Lung (tissue), 12 donors: ENCODE results near the gene MMAB. TPM values are rescaled to one million over a fixed set of nuclear protein-coding genes. Genes with fewer than 3 reads are reported as not detected.

Source experiments
- ATAC-seq: fragments of 200-7000 bp; cut with Tn5 transposase; one replicate; pipeline ENCODE4 v1.9.1; 2020; ENCODE audit warnings: moderate number of reproducible peaks; ENCODE audit not compliant: insufficient read depth, low FRiP score
- DNase-seq, 3 donors: peaks; one replicate each; pipeline ENCODE4 v3.0.0-alpha.2; 2013 to 2017
- H3K27ac ChIP-seq, 2 donors: one replicate each; pipeline ENCODE4 v1.5.1; 2013; ENCODE audit warnings: mild to moderate bottlenecking in 2 of 2, moderate library complexity in 2 of 2, control low read depth in 1 of 2, inconsistent platforms in 1 of 2, low read depth in 1 of 2, low read length in 1 of 2
- H3K27me3 ChIP-seq, 3 donors: one replicate each; pipeline ENCODE4 v1.5.1; 2013; ENCODE audit warnings: low read length in 2 of 3; ENCODE audit not compliant: control insufficient read depth in 3 of 3, insufficient read depth in 3 of 3
- H3K36me3 ChIP-seq, 4 donors: one replicate each; pipeline ENCODE4 v1.5.1; 2013; ENCODE audit warnings: low read length in 4 of 4, mild to moderate bottlenecking in 1 of 4, moderate library complexity in 1 of 4; ENCODE audit not compliant: control insufficient read depth in 4 of 4, insufficient read depth in 4 of 4
- H3K4me1 ChIP-seq, 5 donors: one replicate each; pipeline ENCODE4 v1.5.1; 2013; ENCODE audit warnings: low read length in 5 of 5, mild to moderate bottlenecking in 2 of 5, moderate library complexity in 1 of 5; ENCODE audit not compliant: control insufficient read depth in 5 of 5, insufficient read depth in 5 of 5
- H3K4me3 ChIP-seq: one replicate; pipeline ENCODE4 v1.5.1; 2013; ENCODE audit warnings: mild to moderate bottlenecking, control low read depth, moderate library complexity
- H3K9ac ChIP-seq, 2 donors: one replicate each; pipeline ENCODE4 v1.5.1; 2013; ENCODE audit warnings: low read length in 2 of 2, control low read depth in 1 of 2; ENCODE audit not compliant: insufficient read depth in 1 of 2
- H3K9me3 ChIP-seq, 4 donors: one replicate each; pipeline ENCODE4 v1.5.1; 2013; ENCODE audit warnings: low read length in 3 of 4, mild to moderate bottlenecking in 1 of 4, moderate library complexity in 1 of 4; ENCODE audit not compliant: control insufficient read depth in 4 of 4, insufficient read depth in 3 of 4
- CTCF ChIP-seq: IDR thresholded peaks from 2 replicates; pipeline ENCODE4 v1.5.1; 2012; ENCODE audit warnings: mild to moderate bottlenecking; ENCODE audit errors: control extremely low read depth, extremely low read depth
- WGBS, 2 donors: extraction: QIAGEN DNeasy Blood & Tissue Kit; methylation state at CpG; one replicate each; pipeline ENCODE4 v1.1.7; 2013; 5-methylcytosine and 5-hydroxymethylcytosine counted together
- polyA plus RNA-seq, 2 donors: library from polyadenylated mRNA; stranded (reverse); fragments of 200-250 nt; gene quantifications; one replicate each; pipeline ENCODE4 v1.2.1, GENCODE V29; 2013
- total RNA-seq, 2 donors: library from RNA; depleted of rRNA in 1 of 2; stranded (reverse); fragments of >200 nt in 1 of 2; gene quantifications; one replicate each; pipeline ENCODE4 v1.2.1, GENCODE V29; 2014 to 2021
- donor health status: control.
- donor health status: control.
- donor health status: Bipolar disorder and iron deficiency.
- donor health status: healthy.
- donor health status: DM: yes; HTN: yes; CAD: no.

The MMAB gene
- total and polyA plus RNA-seq, 4 donors: 23.8 to 90.2 (median 77.9) TPM

GRCh38 chr12:109560867-109561710 is 12.2 kb downstream of the MMAB start:
- no peak overlapping the region for H3K27ac ChIP-seq
- WGBS, 2 donors: 89 to 91% methylated on average over 28 to 30 of the region's 30 CpGs
- H3K9ac ChIP-seq: no peak overlapping the region
- no peak overlapping the region for H3K4me3 ChIP-seq
- ATAC-seq: no peak
- H3K4me1 ChIP-seq: no peaks in the 10 kb centered on the region
- no peak for DNase-seq
- peaks cover 0 to 34% (median 10%) of the 10 kb centered on the region in 4 donors for H3K36me3 ChIP-seq
- no peak for TF ChIP-seq CTCF
- H3K27me3 ChIP-seq: no peaks in the 10 kb centered on the region
- peaks cover 0 to 1% (median 0%) of the 10 kb centered on the region in 4 donors for H3K9me3 ChIP-seq

GRCh38 chr12:109559601-109560000 is 13.7 kb downstream of the MMAB start:
- no peaks in the 10 kb centered on the region for H3K4me1 ChIP-seq
- peaks cover 0 to 1% (median 0%) of the 10 kb centered on the region in 4 donors for H3K9me3 ChIP-seq
- H3K27me3 ChIP-seq: no peaks in the 10 kb centered on the region
- H3K4me3 ChIP-seq: no peak overlapping the region
- WGBS, 2 donors: 97 to 98% methylated on average over 10 of the region's 10 CpGs
- peaks cover 0 to 28% (median 6%) of the 10 kb centered on the region in 4 donors for H3K36me3 ChIP-seq
- DNase-seq (no peak), ATAC-seq (no peak)
- H3K9ac ChIP-seq: no peak overlapping the region
- TF ChIP-seq CTCF: no peak
- no peak overlapping the region for H3K27ac ChIP-seq

GRCh38 chr12:109559200-109559505 is 14.2 kb downstream of the MMAB start:
- peaks cover 0 to 1% (median 0%) of the 10 kb centered on the region in 4 donors for H3K9me3 ChIP-seq
- H3K4me3 ChIP-seq: no peak overlapping the region
- 90 to 97% methylated on average over 6 of the region's 6 CpGs for WGBS, 2 donors
- H3K9ac ChIP-seq: no peak overlapping the region
- DNase-seq (no peak), ATAC-seq (no peak)
- TF ChIP-seq CTCF: no peak
- peaks cover 0 to under 1% (median under 1%) of the 10 kb centered on the region in 3 donors for H3K27me3 ChIP-seq
- no peak overlapping the region for H3K27ac ChIP-seq
- peaks cover 0 to 26% (median 6%) of the 10 kb centered on the region in 4 donors for H3K36me3 ChIP-seq
- H3K4me1 ChIP-seq: no peaks in the 10 kb centered on the region
